Islet of Langerhans (tissue), 1 donor: ENCODE measurements around the gene ZBED1.
"Not testable (repeated sequence)": the region's sequence is repeated elsewhere in the genome, so short reads cannot be mapped to it uniquely, and the experiment has no call there.

Experiments
- FAIRE-seq: peaks from one replicate; lab custom pipeline; 2011; peaks lifted over from hg19 to GRCh38; lab: Jason Lieb, UNC

ZBED1 gene

GRCh38 chrX:2519638-2520037 lies 18.9 kb upstream of the ZBED1 start:
- FAIRE-seq, result not testable (repeated sequence)

GRCh38 chrX:2517055-2517454 lies 16.3 kb upstream of the ZBED1 start:
- no peak for FAIRE-seq

- no peak for FAIRE-seq
These were observed 15.8 kb upstream of the ZBED1 start for GRCh38 chrX:2516623-2517022.

- FAIRE-seq, result no peak
These were observed 13.4 kb upstream of the ZBED1 start for GRCh38 chrX:2514131-2514530.

- no peak for FAIRE-seq
These were observed 12.4 kb upstream of the ZBED1 start for GRCh38 chrX:2513121-2513664.

GRCh38 chrX:2512501-2512900 lies 11.7 kb upstream of the ZBED1 start:
- no peak for FAIRE-seq

GRCh38 chrX:2511326-2511725 lies 10.6 kb upstream of the ZBED1 start:
- no peak for FAIRE-seq

- FAIRE-seq, result no peak
These were observed 8.0 kb upstream of the ZBED1 start for GRCh38 chrX:2508648-2509335.

GRCh38 chrX:2507904-2508627 lies 7.3 kb upstream of the ZBED1 start:
- FAIRE-seq, result no peak

- no peak for FAIRE-seq
These were observed 6.4 kb upstream of the ZBED1 start for GRCh38 chrX:2507196-2507595.

GRCh38 chrX:2505341-2505740 lies 4.6 kb upstream of the ZBED1 start:
- not testable (repeated sequence) for FAIRE-seq

- FAIRE-seq, result no peak
These were observed 4.0 kb upstream of the ZBED1 start for GRCh38 chrX:2504706-2505332.

GRCh38 chrX:2503591-2504500 lies 3.1 kb upstream of the ZBED1 start:
- FAIRE-seq, result no peak

GRCh38 chrX:2502668-2503519 lies 2.1 kb upstream of the ZBED1 start:
- no peak for FAIRE-seq

GRCh38 chrX:2502120-2502667 lies 1.4 kb upstream of the ZBED1 start:
- FAIRE-seq, result no peak

GRCh38 chrX:2501559-2502102 lies 855 bp upstream of the ZBED1 start:
- no peak for FAIRE-seq

- no peak for FAIRE-seq
These were observed 529 bp downstream of the ZBED1 start for GRCh38 chrX:2500091-2500802.

- FAIRE-seq, result no peak
These were observed 1.3 kb downstream of the ZBED1 start for GRCh38 chrX:2499507-2499906.

GRCh38 chrX:2498781-2499302 lies 1.9 kb downstream of the ZBED1 start:
- peak; percentile 27 for FAIRE-seq
